Measurements from ENCODE around the gene NHERF2. TPM values are rescaled to one million over a fixed set of nuclear protein-coding genes. Genes with fewer than 3 reads are reported as not detected.
A peak's percentile ranks its signal among the peaks of the same experiment; 100 is the strongest.

NHERF2 gene
- total and polyA plus RNA-seq, 2 experiments from 2014 or later: 12.0 to 16.5 TPM

DNA sequence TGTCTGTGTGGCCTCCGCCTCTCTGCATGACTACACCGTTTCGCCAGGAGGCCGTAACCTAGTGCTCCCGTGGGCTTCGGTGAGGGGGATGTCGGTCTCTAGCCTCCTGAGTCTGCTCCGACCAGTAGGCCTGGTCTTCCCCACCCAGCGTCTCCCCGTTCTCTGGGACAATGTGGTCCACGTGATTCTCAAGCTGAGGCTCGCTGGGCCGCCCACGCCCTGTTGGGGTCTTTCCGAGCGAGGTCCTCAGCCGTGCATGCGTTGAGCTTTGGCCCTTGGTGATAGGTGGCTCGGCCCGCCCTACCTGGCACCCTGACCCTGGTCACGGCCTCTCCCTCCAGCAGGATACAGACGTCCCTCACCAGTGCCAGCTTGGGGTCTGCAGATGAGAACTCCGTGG lies 52.0 kb downstream of the NHERF2 start:
- Histone ChIP-seq H3K79me2 (replicated peaks; ENCODE audit: insufficient read depth) (no peaks in the 10 kb centered on the region), H2AFZ (no peak overlapping the region), H3K4me3 (no peak overlapping the region), H3K4me2 (no peak overlapping the region), H3K4me1 (ENCODE audit: insufficient read depth) (no peaks in the 10 kb centered on the region), H3K36me3 (ENCODE audit: insufficient read depth) (no peaks in the 10 kb centered on the region), H4K20me1 (replicated peaks; ENCODE audit: insufficient read depth) (no peaks in the 10 kb centered on the region), H3K27me3 (ENCODE audit: insufficient read depth) (no peaks in the 10 kb centered on the region), H3K27ac (ENCODE audit: low read depth) (0 out of 2 replicates have a peak overlapping the region, but pooled peaks have one; percentile 9), H3F3A (replicated peaks; ENCODE audit: low read depth) (no peaks in the 10 kb centered on the region), H3K9me2 (ENCODE audit: insufficient read depth) (no peaks in the 10 kb centered on the region)
- H3K9me3 Mint-ChIP-seq: no peaks in the 10 kb centered on the region
- H3K36me3 Mint-ChIP-seq (ENCODE audit: low read depth): peaks cover 12% of the 10 kb centered on the region
- H3K4me1 Mint-ChIP-seq: no peaks in the 10 kb centered on the region
- H3K27me3 Mint-ChIP-seq (ENCODE audit: insufficient read depth, low read depth, poor library complexity): peaks cover 4% of the 10 kb centered on the region
- DNase-seq (ENCODE audit: low spot score) (no peak), ATAC-seq (no peak)
- TF ChIP-seq, protein P1, sequence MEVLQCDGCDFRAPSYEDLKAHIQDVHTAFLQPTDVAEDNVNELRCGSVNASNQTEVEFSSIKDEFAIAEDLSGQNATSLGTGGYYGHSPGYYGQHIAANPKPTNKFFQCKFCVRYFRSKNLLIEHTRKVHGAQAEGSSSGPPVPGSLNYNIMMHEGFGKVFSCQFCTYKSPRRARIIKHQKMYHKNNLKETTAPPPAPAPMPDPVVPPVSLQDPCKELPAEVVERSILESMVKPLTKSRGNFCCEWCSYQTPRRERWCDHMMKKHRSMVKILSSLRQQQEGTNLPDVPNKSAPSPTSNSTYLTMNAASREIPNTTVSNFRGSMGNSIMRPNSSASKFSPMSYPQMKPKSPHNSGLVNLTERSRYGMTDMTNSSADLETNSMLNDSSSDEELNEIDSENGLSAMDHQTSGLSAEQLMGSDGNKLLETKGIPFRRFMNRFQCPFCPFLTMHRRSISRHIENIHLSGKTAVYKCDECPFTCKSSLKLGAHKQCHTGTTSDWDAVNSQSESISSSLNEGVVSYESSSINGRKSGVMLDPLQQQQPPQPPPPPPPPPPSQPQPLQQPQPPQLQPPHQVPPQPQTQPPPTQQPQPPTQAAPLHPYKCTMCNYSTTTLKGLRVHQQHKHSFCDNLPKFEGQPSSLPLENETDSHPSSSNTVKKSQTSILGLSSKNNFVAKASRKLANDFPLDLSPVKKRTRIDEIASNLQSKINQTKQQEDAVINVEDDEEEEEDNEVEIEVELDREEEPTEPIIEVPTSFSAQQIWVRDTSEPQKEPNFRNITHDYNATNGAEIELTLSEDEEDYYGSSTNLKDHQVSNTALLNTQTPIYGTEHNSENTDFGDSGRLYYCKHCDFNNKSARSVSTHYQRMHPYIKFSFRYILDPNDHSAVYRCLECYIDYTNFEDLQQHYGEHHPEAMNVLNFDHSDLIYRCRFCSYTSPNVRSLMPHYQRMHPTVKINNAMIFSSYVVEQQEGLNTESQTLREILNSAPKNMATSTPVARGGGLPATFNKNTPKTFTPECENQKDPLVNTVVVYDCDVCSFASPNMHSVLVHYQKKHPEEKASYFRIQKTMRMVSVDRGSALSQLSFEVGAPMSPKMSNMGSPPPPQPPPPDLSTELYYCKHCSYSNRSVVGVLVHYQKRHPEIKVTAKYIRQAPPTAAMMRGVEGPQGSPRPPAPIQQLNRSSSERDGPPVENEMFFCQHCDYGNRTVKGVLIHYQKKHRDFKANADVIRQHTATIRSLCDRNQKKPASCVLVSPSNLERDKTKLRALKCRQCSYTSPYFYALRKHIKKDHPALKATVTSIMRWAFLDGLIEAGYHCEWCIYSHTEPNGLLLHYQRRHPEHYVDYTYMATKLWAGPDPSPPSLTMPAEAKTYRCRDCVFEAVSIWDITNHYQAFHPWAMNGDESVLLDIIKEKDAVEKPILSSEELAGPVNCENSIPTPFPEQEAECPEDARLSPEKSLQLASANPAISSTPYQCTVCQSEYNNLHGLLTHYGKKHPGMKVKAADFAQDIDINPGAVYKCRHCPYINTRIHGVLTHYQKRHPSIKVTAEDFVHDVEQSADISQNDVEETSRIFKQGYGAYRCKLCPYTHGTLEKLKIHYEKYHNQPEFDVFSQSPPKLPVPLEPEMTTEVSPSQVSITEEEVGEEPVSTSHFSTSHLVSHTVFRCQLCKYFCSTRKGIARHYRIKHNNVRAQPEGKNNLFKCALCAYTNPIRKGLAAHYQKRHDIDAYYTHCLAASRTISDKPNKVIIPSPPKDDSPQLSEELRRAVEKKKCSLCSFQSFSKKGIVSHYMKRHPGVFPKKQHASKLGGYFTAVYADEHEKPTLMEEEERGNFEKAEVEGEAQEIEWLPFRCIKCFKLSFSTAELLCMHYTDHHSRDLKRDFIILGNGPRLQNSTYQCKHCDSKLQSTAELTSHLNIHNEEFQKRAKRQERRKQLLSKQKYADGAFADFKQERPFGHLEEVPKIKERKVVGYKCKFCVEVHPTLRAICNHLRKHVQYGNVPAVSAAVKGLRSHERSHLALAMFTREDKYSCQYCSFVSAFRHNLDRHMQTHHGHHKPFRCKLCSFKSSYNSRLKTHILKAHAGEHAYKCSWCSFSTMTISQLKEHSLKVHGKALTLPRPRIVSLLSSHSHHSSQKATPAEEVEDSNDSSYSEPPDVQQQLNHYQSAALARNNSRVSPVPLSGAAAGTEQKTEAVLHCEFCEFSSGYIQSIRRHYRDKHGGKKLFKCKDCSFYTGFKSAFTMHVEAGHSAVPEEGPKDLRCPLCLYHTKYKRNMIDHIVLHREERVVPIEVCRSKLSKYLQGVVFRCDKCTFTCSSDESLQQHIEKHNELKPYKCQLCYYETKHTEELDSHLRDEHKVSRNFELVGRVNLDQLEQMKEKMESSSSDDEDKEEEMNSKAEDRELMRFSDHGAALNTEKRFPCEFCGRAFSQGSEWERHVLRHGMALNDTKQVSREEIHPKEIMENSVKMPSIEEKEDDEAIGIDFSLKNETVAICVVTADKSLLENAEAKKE (CRISPR knock-in tag; IDR thresholded peaks at IDR 0.05): no peak
- TF ChIP-seq EZH2phosphoT487 (IDR thresholded peaks at IDR 0.05; ENCODE audit: unreplicated experiment): no peak
- TF ChIP-seq STAT1 (IDR thresholded peaks at IDR 0.05; ENCODE audit: unreplicated experiment): no peak
- TF ChIP-seq CREB1 (CRISPR knock-in tag; IDR thresholded peaks at IDR 0.05; ENCODE audit: low read depth): no peak
- no peak for TF ChIP-seq NANOG (IDR thresholded peaks at IDR 0.05; ENCODE audit: borderline replicate concordance)
- TF ChIP-seq, protein P2, sequence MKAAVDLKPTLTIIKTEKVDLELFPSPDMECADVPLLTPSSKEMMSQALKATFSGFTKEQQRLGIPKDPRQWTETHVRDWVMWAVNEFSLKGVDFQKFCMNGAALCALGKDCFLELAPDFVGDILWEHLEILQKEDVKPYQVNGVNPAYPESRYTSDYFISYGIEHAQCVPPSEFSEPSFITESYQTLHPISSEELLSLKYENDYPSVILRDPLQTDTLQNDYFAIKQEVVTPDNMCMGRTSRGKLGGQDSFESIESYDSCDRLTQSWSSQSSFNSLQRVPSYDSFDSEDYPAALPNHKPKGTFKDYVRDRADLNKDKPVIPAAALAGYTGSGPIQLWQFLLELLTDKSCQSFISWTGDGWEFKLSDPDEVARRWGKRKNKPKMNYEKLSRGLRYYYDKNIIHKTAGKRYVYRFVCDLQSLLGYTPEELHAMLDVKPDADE (IDR thresholded peaks at IDR 0.05): no peak
- no peak for TF ChIP-seq ZNF114 (CRISPR knock-in tag; IDR thresholded peaks at IDR 0.05)
- TF ChIP-seq JUNB (IDR thresholded peaks at IDR 0.05; ENCODE audit: unreplicated experiment): no peak
- TF ChIP-seq, protein P3, sequence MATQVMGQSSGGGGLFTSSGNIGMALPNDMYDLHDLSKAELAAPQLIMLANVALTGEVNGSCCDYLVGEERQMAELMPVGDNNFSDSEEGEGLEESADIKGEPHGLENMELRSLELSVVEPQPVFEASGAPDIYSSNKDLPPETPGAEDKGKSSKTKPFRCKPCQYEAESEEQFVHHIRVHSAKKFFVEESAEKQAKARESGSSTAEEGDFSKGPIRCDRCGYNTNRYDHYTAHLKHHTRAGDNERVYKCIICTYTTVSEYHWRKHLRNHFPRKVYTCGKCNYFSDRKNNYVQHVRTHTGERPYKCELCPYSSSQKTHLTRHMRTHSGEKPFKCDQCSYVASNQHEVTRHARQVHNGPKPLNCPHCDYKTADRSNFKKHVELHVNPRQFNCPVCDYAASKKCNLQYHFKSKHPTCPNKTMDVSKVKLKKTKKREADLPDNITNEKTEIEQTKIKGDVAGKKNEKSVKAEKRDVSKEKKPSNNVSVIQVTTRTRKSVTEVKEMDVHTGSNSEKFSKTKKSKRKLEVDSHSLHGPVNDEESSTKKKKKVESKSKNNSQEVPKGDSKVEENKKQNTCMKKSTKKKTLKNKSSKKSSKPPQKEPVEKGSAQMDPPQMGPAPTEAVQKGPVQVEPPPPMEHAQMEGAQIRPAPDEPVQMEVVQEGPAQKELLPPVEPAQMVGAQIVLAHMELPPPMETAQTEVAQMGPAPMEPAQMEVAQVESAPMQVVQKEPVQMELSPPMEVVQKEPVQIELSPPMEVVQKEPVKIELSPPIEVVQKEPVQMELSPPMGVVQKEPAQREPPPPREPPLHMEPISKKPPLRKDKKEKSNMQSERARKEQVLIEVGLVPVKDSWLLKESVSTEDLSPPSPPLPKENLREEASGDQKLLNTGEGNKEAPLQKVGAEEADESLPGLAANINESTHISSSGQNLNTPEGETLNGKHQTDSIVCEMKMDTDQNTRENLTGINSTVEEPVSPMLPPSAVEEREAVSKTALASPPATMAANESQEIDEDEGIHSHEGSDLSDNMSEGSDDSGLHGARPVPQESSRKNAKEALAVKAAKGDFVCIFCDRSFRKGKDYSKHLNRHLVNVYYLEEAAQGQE (IDR thresholded peaks at IDR 0.05; ENCODE audit: unreplicated experiment): no peak
- no peak for TF ChIP-seq POLR2AphosphoS5 (IDR thresholded peaks at IDR 0.05; ENCODE audit: low read depth)
- no peak for TF ChIP-seq EZH2 (IDR thresholded peaks at IDR 0.05; ENCODE audit: low read depth, unreplicated experiment)
- TF ChIP-seq, protein P4, sequence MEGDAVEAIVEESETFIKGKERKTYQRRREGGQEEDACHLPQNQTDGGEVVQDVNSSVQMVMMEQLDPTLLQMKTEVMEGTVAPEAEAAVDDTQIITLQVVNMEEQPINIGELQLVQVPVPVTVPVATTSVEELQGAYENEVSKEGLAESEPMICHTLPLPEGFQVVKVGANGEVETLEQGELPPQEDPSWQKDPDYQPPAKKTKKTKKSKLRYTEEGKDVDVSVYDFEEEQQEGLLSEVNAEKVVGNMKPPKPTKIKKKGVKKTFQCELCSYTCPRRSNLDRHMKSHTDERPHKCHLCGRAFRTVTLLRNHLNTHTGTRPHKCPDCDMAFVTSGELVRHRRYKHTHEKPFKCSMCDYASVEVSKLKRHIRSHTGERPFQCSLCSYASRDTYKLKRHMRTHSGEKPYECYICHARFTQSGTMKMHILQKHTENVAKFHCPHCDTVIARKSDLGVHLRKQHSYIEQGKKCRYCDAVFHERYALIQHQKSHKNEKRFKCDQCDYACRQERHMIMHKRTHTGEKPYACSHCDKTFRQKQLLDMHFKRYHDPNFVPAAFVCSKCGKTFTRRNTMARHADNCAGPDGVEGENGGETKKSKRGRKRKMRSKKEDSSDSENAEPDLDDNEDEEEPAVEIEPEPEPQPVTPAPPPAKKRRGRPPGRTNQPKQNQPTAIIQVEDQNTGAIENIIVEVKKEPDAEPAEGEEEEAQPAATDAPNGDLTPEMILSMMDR (conservative IDR thresholded peaks at IDR 0.05; ENCODE audit: low read depth in 2 of 2): no peak
- no peak for TF ChIP-seq ZNF331 (CRISPR knock-in tag; IDR thresholded peaks at IDR 0.05; ENCODE audit: low read depth)
- no peak overlapping the region for H3K27ac Mint-ChIP-seq
- no peak overlapping the region for H3K4me3 Mint-ChIP-seq
